ENCODE data around the gene SCN7A. TPM values are rescaled to one million over a fixed set of nuclear protein-coding genes. Genes with fewer than 3 reads are reported as not detected.

The SCN7A gene
- total and polyA plus RNA-seq, 2 donors = 0.98 to 10.2 TPM

GRCh38 chr2:166373951-166374350 lies 120.1 kb downstream of the SCN7A start:
- Histone ChIP-seq H3K4me1 (ENCODE audit: control insufficient read depth in 2 of 2, insufficient read depth in 2 of 2, low read length in 2 of 2) (peaks cover 5 to 19% of the 10 kb centered on the region in 2 donors), H3K27me3 (ENCODE audit: control insufficient read depth in 2 of 2, insufficient read depth in 1 of 2, low read length in 1 of 2) (peaks cover 2 to 12% of the 10 kb centered on the region in 2 donors), H3K27ac (ENCODE audit: low read depth in 1 of 2, low read length in 1 of 2) (no peak overlapping the region), H3K36me3 (ENCODE audit: control insufficient read depth in 2 of 2, insufficient read depth in 2 of 2, low read length in 1 of 2) (no peaks in the 10 kb centered on the region), H3K4me3 (ENCODE audit: low read length in 2 of 2) (no peak overlapping the region), H3K9me3 (ENCODE audit: control insufficient read depth in 2 of 2, insufficient read depth in 1 of 2, low read length in 1 of 2) (no peaks in the 10 kb centered on the region)
- DNase-seq (ENCODE audit: low read depth in 6 of 9, low spot score in 9 of 9) = peak in 5 of 9 donors; percentile 18 to 60 (median 27)

GRCh38 chr2:166373539-166373938 lies 120.5 kb downstream of the SCN7A start:
- H3K27me3 ChIP-seq (ENCODE audit: control insufficient read depth in 2 of 2, insufficient read depth in 1 of 2, low read length in 1 of 2) = peaks cover 2 to 12% of the 10 kb centered on the region in 2 donors
- H3K27ac ChIP-seq (ENCODE audit: low read depth in 1 of 2, low read length in 1 of 2) = no peak overlapping the region
- peaks cover 5 to 19% of the 10 kb centered on the region in 2 donors for H3K4me1 ChIP-seq (ENCODE audit: control insufficient read depth in 2 of 2, insufficient read depth in 2 of 2, low read length in 2 of 2)
- no peaks in the 10 kb centered on the region for H3K36me3 ChIP-seq (ENCODE audit: control insufficient read depth in 2 of 2, insufficient read depth in 2 of 2, low read length in 1 of 2)
- DNase-seq (ENCODE audit: low read depth in 6 of 9, low spot score in 9 of 9) = no peak
- H3K4me3 ChIP-seq (ENCODE audit: low read length in 2 of 2) = no peak overlapping the region
- no peaks in the 10 kb centered on the region for H3K9me3 ChIP-seq (ENCODE audit: control insufficient read depth in 2 of 2, insufficient read depth in 1 of 2, low read length in 1 of 2)

- DNase-seq (ENCODE audit: low read depth in 6 of 9, low spot score in 9 of 9) = no peak
- H3K36me3 ChIP-seq (ENCODE audit: control insufficient read depth in 2 of 2, insufficient read depth in 2 of 2, low read length in 1 of 2) = no peaks in the 10 kb centered on the region
- peaks cover 2 to 12% of the 10 kb centered on the region in 2 donors for H3K27me3 ChIP-seq (ENCODE audit: control insufficient read depth in 2 of 2, insufficient read depth in 1 of 2, low read length in 1 of 2)
- no peaks in the 10 kb centered on the region for H3K9me3 ChIP-seq (ENCODE audit: control insufficient read depth in 2 of 2, insufficient read depth in 1 of 2, low read length in 1 of 2)
- no peak overlapping the region for H3K27ac ChIP-seq (ENCODE audit: low read depth in 1 of 2, low read length in 1 of 2)
- H3K4me3 ChIP-seq (ENCODE audit: low read length in 2 of 2) = no peak overlapping the region
- 81% methylated on average over 2 of the region's 2 CpGs for WGBS
- peaks cover 5 to 19% of the 10 kb centered on the region in 2 donors for H3K4me1 ChIP-seq (ENCODE audit: control insufficient read depth in 2 of 2, insufficient read depth in 2 of 2, low read length in 2 of 2)
Observed at GRCh38 chr2:166373105-166373504, 120.9 kb downstream of the SCN7A start.

- Histone ChIP-seq H3K4me3 (ENCODE audit: low read length in 2 of 2) (no peak overlapping the region), H3K9me3 (ENCODE audit: control insufficient read depth in 2 of 2, insufficient read depth in 1 of 2, low read length in 1 of 2) (no peaks in the 10 kb centered on the region), H3K36me3 (ENCODE audit: control insufficient read depth in 2 of 2, insufficient read depth in 2 of 2, low read length in 1 of 2) (no peaks in the 10 kb centered on the region), H3K27me3 (ENCODE audit: control insufficient read depth in 2 of 2, insufficient read depth in 1 of 2, low read length in 1 of 2) (peaks cover 2 to 11% of the 10 kb centered on the region in 2 donors), H3K27ac (ENCODE audit: low read depth in 1 of 2, low read length in 1 of 2) (no peak overlapping the region), H3K4me1 (ENCODE audit: control insufficient read depth in 2 of 2, insufficient read depth in 2 of 2, low read length in 2 of 2) (peaks cover 5 to 20% of the 10 kb centered on the region in 2 donors)
- 95% methylated on average over 2 of the region's 2 CpGs for WGBS
- DNase-seq (ENCODE audit: low read depth in 6 of 9, low spot score in 9 of 9) = no peak
Observed at GRCh38 chr2:166372046-166372445, 122.0 kb downstream of the SCN7A start.

- 95% methylated on average over 6 of the region's 6 CpGs for WGBS
Observed at GRCh38 chr2:166365803-166366420, 128.1 kb downstream of the SCN7A start.

GRCh38 chr2:166365239-166365638 lies 128.8 kb downstream of the SCN7A start:
- H3K36me3 ChIP-seq (ENCODE audit: control insufficient read depth in 2 of 2, insufficient read depth in 2 of 2, low read length in 1 of 2) = no peaks in the 10 kb centered on the region
- no peaks in the 10 kb centered on the region for H3K27me3 ChIP-seq (ENCODE audit: control insufficient read depth in 2 of 2, insufficient read depth in 1 of 2, low read length in 1 of 2)
- H3K27ac ChIP-seq (ENCODE audit: low read depth in 1 of 2, low read length in 1 of 2) = no peak overlapping the region
- H3K9me3 ChIP-seq (ENCODE audit: control insufficient read depth in 2 of 2, insufficient read depth in 1 of 2, low read length in 1 of 2) = no peaks in the 10 kb centered on the region
- 98% methylated on average over 3 of the region's 3 CpGs for WGBS
- DNase-seq (ENCODE audit: low read depth in 6 of 9, low spot score in 9 of 9) = no peak
- H3K4me3 ChIP-seq (ENCODE audit: low read length in 2 of 2) = no peak overlapping the region
- H3K4me1 ChIP-seq (ENCODE audit: control insufficient read depth in 2 of 2, insufficient read depth in 2 of 2, low read length in 2 of 2) = peaks cover 0 to 2% of the 10 kb centered on the region in 2 donors

More at GRCh38 chr2:166365803-166366420, 128.1 kb downstream of the SCN7A start:
- Histone ChIP-seq H3K4me1 (ENCODE audit: control insufficient read depth in 2 of 2, insufficient read depth in 2 of 2, low read length in 2 of 2) (peaks cover 0 to 2% of the 10 kb centered on the region in 2 donors), H3K27ac (ENCODE audit: low read depth in 1 of 2, low read length in 1 of 2) (no peak overlapping the region), H3K27me3 (ENCODE audit: control insufficient read depth in 2 of 2, insufficient read depth in 1 of 2, low read length in 1 of 2) (no peaks in the 10 kb centered on the region), H3K36me3 (ENCODE audit: control insufficient read depth in 2 of 2, insufficient read depth in 2 of 2, low read length in 1 of 2) (no peaks in the 10 kb centered on the region), H3K4me3 (ENCODE audit: low read length in 2 of 2) (no peak overlapping the region), H3K9me3 (ENCODE audit: control insufficient read depth in 2 of 2, insufficient read depth in 1 of 2, low read length in 1 of 2) (no peaks in the 10 kb centered on the region)
- DNase-seq (ENCODE audit: low read depth in 6 of 9, low spot score in 9 of 9) = no peak

GRCh38 chr2:166364476-166365161 lies 129.4 kb downstream of the SCN7A start:
- no peaks in the 10 kb centered on the region for H3K36me3 ChIP-seq (ENCODE audit: control insufficient read depth in 2 of 2, insufficient read depth in 2 of 2, low read length in 1 of 2)
- no peaks in the 10 kb centered on the region for H3K9me3 ChIP-seq (ENCODE audit: control insufficient read depth in 2 of 2, insufficient read depth in 1 of 2, low read length in 1 of 2)
- no peak for DNase-seq (ENCODE audit: low read depth in 6 of 9, low spot score in 9 of 9)
- no peak overlapping the region for H3K27ac ChIP-seq (ENCODE audit: low read depth in 1 of 2, low read length in 1 of 2)
- 98% methylated on average over 9 of the region's 9 CpGs for WGBS
- H3K4me3 ChIP-seq (ENCODE audit: low read length in 2 of 2) = no peak overlapping the region
- no peaks in the 10 kb centered on the region for H3K27me3 ChIP-seq (ENCODE audit: control insufficient read depth in 2 of 2, insufficient read depth in 1 of 2, low read length in 1 of 2)
- H3K4me1 ChIP-seq (ENCODE audit: control insufficient read depth in 2 of 2, insufficient read depth in 2 of 2, low read length in 2 of 2) = peaks cover 0 to 2% of the 10 kb centered on the region in 2 donors

GRCh38 chr2:166361351-166362153 lies 132.5 kb downstream of the SCN7A start:
- Histone ChIP-seq H3K27ac (ENCODE audit: low read depth in 1 of 2, low read length in 1 of 2) (no peak overlapping the region), H3K27me3 (ENCODE audit: control insufficient read depth in 2 of 2, insufficient read depth in 1 of 2, low read length in 1 of 2) (no peaks in the 10 kb centered on the region), H3K4me1 (ENCODE audit: control insufficient read depth in 2 of 2, insufficient read depth in 2 of 2, low read length in 2 of 2) (no peaks in the 10 kb centered on the region), H3K36me3 (ENCODE audit: control insufficient read depth in 2 of 2, insufficient read depth in 2 of 2, low read length in 1 of 2) (no peaks in the 10 kb centered on the region), H3K9me3 (ENCODE audit: control insufficient read depth in 2 of 2, insufficient read depth in 1 of 2, low read length in 1 of 2) (no peaks in the 10 kb centered on the region), H3K4me3 (ENCODE audit: low read length in 2 of 2) (no peak overlapping the region)
- peak; percentile 8 to 72 (median 32) for DNase-seq (ENCODE audit: low read depth in 6 of 9, low spot score in 9 of 9)
- 73% methylated on average over 3 of the region's 3 CpGs for WGBS

- Histone ChIP-seq H3K4me1 (ENCODE audit: control insufficient read depth in 2 of 2, insufficient read depth in 2 of 2, low read length in 2 of 2) (no peaks in the 10 kb centered on the region), H3K27ac (ENCODE audit: low read depth in 1 of 2, low read length in 1 of 2) (no peak overlapping the region), H3K4me3 (ENCODE audit: low read length in 2 of 2) (no peak overlapping the region), H3K9me3 (ENCODE audit: control insufficient read depth in 2 of 2, insufficient read depth in 1 of 2, low read length in 1 of 2) (no peaks in the 10 kb centered on the region), H3K36me3 (ENCODE audit: control insufficient read depth in 2 of 2, insufficient read depth in 2 of 2, low read length in 1 of 2) (no peaks in the 10 kb centered on the region), H3K27me3 (ENCODE audit: control insufficient read depth in 2 of 2, insufficient read depth in 1 of 2, low read length in 1 of 2) (no peaks in the 10 kb centered on the region)
- no peak for DNase-seq (ENCODE audit: low read depth in 6 of 9, low spot score in 9 of 9)
- 89% methylated on average over 2 of the region's 2 CpGs for WGBS
Observed at GRCh38 chr2:166360906-166361305, 133.1 kb downstream of the SCN7A start.
